ENCODE data around the gene EIF3B. TPM values are rescaled to one million over a fixed set of nuclear protein-coding genes. Genes with fewer than 3 reads are reported as not detected.
"Not testable (repeated sequence)": the region's sequence is repeated elsewhere in the genome, so short reads cannot be mapped to it uniquely, and the experiment has no call there.

The EIF3B gene
- total and polyA plus RNA-seq, 12 donors, result 48.6 to 102 (median 68.2) TPM

DNA sequence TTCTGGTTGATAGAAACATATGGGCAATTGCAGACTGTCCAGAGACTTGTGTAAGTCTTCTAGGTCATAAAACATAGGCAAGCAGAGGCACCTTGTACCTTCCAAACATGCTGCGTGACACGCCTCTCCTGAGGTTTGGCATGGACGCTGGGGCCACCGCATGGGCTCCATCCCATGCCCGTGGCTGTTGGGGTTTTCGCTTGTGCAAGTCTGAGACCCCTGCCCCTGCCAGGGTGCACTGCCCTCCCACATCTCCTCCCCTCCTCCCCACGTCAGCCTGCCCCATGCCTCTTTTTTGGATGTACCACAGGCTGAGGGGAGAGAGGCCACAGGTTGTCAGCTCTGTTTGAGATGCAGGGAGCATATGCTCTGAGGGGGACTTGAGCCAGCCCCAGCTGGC, 19.0 kb downstream of the EIF3B start:
- Histone ChIP-seq H3K27me3 (no peaks in the 10 kb centered on the region), H3K4me3 (no peak overlapping the region), H3K27ac (no peak overlapping the region), H3K4me1 (no peaks in the 10 kb centered on the region), H3K9me3 (no peaks in the 10 kb centered on the region), H3K36me3 (peaks cover 0 to 93% (median 81%) of the 10 kb centered on the region in 9 donors)
- 93 to 98% methylated on average over 7 of the region's 7 CpGs for WGBS, 2 donors
- intact Hi-C loops (cut with DNase I), result no loop called here
- no peak for ATAC-seq
- no peak for DNase-seq
- TF ChIP-seq, protein P1, sequence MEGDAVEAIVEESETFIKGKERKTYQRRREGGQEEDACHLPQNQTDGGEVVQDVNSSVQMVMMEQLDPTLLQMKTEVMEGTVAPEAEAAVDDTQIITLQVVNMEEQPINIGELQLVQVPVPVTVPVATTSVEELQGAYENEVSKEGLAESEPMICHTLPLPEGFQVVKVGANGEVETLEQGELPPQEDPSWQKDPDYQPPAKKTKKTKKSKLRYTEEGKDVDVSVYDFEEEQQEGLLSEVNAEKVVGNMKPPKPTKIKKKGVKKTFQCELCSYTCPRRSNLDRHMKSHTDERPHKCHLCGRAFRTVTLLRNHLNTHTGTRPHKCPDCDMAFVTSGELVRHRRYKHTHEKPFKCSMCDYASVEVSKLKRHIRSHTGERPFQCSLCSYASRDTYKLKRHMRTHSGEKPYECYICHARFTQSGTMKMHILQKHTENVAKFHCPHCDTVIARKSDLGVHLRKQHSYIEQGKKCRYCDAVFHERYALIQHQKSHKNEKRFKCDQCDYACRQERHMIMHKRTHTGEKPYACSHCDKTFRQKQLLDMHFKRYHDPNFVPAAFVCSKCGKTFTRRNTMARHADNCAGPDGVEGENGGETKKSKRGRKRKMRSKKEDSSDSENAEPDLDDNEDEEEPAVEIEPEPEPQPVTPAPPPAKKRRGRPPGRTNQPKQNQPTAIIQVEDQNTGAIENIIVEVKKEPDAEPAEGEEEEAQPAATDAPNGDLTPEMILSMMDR (IDR thresholded peaks at IDR 0.05), result no peak

DNA sequence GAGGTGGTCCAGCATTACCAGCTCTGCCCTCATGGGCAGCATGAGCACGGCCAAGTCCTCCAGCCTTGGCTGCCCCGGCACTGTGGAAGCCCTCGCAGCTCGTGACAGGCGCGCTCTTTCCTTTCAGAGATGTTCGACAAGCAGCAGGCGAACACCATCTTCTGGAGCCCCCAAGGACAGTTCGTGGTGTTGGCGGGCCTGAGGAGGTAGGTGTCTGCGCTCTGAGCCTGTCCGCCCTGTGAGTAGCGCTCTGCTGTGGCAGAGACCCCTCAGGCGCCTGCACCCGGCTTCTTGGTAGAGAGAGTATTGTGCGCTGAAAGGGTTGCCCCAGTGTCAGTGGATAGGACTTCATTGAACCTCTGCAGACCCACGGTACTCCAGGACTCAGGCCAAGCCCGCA, 19.8 kb downstream of the EIF3B start:
- WGBS, 2 donors, result 95 to 96% methylated on average over 18 of the region's 18 CpGs
- no peak overlapping the region for H3K27ac ChIP-seq
- H3K27me3 ChIP-seq, result no peaks in the 10 kb centered on the region
- TF ChIP-seq, protein P1 (IDR thresholded peaks at IDR 0.05), result no peak
- H3K9me3 ChIP-seq, result no peaks in the 10 kb centered on the region
- DNase-seq, result no peak
- no peak overlapping the region for H3K4me3 ChIP-seq
- H3K4me1 ChIP-seq, result no peaks in the 10 kb centered on the region
- peaks cover 0 to 93% (median 82%) of the 10 kb centered on the region in 9 donors for H3K36me3 ChIP-seq
- intact Hi-C loops (cut with DNase I), result no loop called here
- no peak for ATAC-seq

DNA sequence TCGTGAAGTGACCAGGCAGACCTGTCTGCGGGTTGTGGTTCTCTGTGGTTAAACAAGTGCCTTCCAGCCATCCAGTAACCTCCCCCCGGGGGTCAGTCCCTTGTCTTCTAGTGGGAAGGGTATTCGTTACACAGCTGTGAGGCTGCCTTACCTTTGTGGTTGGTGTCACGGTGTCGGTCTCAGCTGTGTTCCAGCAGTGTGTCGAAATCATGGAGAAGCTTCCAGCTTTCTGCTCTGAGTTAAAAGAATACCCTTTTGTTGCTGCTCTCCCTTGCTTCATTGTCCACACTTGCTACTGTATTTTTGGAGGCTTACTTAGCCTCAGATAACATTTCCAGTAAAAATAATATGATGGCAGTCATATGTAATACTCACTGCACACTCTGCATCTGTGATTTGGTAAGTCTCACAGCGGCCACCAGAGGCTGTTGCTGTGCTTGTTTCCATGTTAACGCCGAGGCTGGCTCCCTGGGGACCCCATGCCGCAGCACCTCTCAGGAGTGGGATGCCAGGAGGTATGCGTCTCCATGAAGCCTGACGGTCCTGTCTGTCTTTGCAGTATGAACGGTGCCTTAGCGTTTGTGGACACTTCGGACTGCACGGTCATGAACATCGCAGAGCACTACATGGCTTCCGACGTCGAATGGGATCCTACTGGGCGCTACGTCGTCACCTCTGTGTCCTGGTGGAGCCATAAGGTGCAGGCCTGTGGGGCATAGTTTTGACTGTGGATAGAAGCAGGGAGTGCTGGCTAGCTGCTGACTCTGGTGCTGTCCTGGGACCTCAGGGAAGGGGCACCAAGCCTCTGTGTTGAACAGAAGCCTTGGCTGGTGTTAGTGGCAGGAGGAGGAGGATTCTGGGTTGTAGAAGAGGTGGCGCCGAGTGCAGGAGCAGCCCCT, 20.5 kb downstream of the EIF3B start:
- intact Hi-C loops (cut with DNase I), result no loop called here

DNA sequence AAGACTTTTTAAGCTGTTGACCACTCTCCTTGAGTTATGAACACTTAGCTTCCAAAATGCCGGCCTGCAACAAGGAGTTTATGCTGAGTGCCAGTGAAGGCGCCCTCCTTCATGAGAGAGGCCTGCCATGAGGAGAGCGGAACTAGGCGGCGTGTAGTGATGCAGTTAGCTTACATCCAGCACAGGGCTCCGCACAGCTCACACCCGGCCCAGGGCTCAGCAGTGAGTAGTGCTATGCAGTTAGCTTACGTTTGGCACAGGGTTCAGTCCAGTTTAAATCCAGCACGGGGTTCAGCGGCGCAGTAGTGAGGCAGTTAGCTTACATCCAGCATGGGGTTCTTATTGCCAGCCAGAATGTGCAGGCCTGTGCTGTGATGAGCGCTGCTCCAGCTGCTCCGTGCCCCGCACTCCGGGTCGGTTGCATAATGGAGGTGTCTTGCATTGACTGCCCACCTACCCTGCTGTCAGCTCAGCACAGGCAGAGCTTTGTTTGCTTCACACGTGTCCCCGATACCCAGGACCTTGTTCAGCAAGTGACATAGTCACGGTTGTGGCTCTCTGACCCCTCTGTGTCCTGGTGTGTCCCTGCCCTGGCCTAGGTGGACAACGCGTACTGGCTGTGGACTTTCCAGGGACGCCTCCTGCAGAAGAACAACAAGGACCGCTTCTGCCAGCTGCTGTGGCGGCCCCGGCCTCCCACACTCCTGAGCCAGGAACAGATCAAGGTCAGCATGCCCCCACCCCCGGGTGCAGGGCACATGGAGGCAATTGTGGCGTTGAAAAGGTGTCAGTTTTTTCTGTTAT, 21.9 kb downstream of the EIF3B start:
- H3K36me3 ChIP-seq, result peaks cover 0 to 93% (median 81%) of the 10 kb centered on the region in 9 donors
- no peak overlapping the region for H3K27ac ChIP-seq
- intact Hi-C loops (cut with DNase I), result no loop called here
- H3K4me3 ChIP-seq, result no peak overlapping the region
- peak in 1 of 8 donors; percentile 80 for ATAC-seq
- TF ChIP-seq, protein P1 (IDR thresholded peaks at IDR 0.05), result no peak
- H3K4me1 ChIP-seq, result no peaks in the 10 kb centered on the region
- no peaks in the 10 kb centered on the region for H3K9me3 ChIP-seq
- DNase-seq, result no peak
- H3K27me3 ChIP-seq, result no peaks in the 10 kb centered on the region
- 88 to 91% methylated on average over 27 of the region's 27 CpGs for WGBS, 2 donors

More for the DNA sequence above, 20.5 kb downstream of the EIF3B start:
- no peak overlapping the region for H3K27ac ChIP-seq
- TF ChIP-seq, protein P1 (IDR thresholded peaks at IDR 0.05), result no peak
- no peaks in the 10 kb centered on the region for H3K9me3 ChIP-seq
- no peak for DNase-seq
- H3K36me3 ChIP-seq, result peaks cover 0 to 93% (median 80%) of the 10 kb centered on the region in 9 donors
- H3K4me3 ChIP-seq, result no peak overlapping the region
- WGBS, 2 donors, result 89 to 92% methylated on average over 26 of the region's 26 CpGs
- no peaks in the 10 kb centered on the region for H3K27me3 ChIP-seq
- ATAC-seq, result no peak
- H3K4me1 ChIP-seq, result no peaks in the 10 kb centered on the region

DNA sequence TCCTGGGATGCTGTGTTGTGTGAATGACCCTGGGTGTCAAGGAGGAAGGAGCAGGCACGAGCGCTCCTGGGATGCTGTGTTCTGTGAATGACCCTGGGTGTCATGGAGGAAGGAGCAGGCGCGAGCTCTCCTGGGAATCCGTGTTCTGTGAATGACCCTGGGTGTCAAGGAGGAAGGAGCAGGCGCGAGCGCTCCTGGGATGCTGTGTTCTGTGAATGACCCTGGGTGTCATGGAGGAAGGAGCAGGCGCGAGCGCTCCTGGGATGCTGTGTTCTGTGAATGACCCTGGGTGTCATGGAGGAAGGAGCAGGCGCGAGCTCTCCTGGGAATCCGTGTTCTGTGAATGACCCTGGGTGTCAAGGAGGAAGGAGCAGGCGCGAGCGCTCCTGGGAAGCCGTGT, 22.9 kb downstream of the EIF3B start:
- H3K9me3 ChIP-seq; H3K4me3 ChIP-seq; DNase-seq; ATAC-seq; intact Hi-C loops (cut with DNase I); H3K4me1 ChIP-seq; H3K27ac ChIP-seq; H3K27me3 ChIP-seq: not testable (repeated sequence)
- 95% methylated on average over 13 to 14 of the region's 18 CpGs for WGBS, 2 donors
- H3K36me3 ChIP-seq, result peaks cover 0 to 93% (median 74%) of the 10 kb centered on the region in 9 donors

DNA sequence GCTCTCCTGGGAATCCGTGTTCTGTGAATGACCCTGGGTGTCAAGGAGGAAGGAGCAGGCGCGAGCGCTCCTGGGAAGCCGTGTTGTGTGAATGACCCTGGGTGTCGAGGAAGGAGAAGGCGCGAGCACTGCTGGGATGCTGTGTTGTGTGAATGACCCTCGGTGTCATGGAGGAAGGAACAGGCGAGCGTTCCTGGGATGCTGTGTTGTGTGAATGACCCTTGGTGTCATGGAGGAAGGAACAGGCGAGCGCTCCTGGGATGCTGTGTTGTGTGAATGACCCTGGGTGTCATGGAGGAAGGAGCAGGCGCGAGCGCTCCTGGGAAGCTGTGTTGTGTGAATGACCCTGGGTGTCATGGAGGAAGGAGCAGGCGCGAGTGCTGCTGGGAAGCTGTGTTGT, 23.5 kb downstream of the EIF3B start:
- H3K27ac ChIP-seq; H3K27me3 ChIP-seq; H3K4me3 ChIP-seq; ATAC-seq; intact Hi-C loops (cut with DNase I); DNase-seq; H3K4me1 ChIP-seq; H3K9me3 ChIP-seq: not testable (repeated sequence)
- peaks cover 0 to 90% (median 68%) of the 10 kb centered on the region in 9 donors for H3K36me3 ChIP-seq
- WGBS, 2 donors, result 90 to 91% methylated on average over 14 of the region's 18 CpGs

All from heart right ventricle (tissue), 16 donors.